ENCODE measurements around the gene LSM2.

The LSM2 gene

GRCh38 chr6:31763619-31763940 is 43.2 kb downstream of the LSM2 start:
- no peak for TF ChIP-seq CTCF (IDR thresholded peaks at IDR 0.05; ENCODE audit: low read depth, low read length, missing control alignments)
- no peak overlapping the region for H3K4me3 ChIP-seq (ENCODE audit: low read depth, low read length)
- DNase-seq (ENCODE audit: low read depth), result no peak

- H3K4me3 ChIP-seq (ENCODE audit: low read depth, low read length), result no peak overlapping the region
- no peak for TF ChIP-seq CTCF (IDR thresholded peaks at IDR 0.05; ENCODE audit: low read depth, low read length, missing control alignments)
- no peak for DNase-seq (ENCODE audit: low read depth)
Observed at GRCh38 chr6:31762878-31763618, 43.7 kb downstream of the LSM2 start.

- TF ChIP-seq CTCF (IDR thresholded peaks at IDR 0.05; ENCODE audit: low read depth, low read length, missing control alignments), result no peak
- H3K4me3 ChIP-seq (ENCODE audit: low read depth, low read length), result no peak within 1 kb of the TSS
- no peak for DNase-seq (ENCODE audit: low read depth)
Observed at GRCh38 chr6:31762356-31762755, 44.4 kb downstream of the LSM2 start, which contains the start of gene SAPCD1. SAPCD1 (plus strand) TSS chr6:31762656; CDS start chr6:31763055, 399 bp downstream.

GRCh38 chr6:31761343-31761742 is 45.4 kb downstream of the LSM2 start:
- no peak for TF ChIP-seq CTCF (IDR thresholded peaks at IDR 0.05; ENCODE audit: low read depth, low read length, missing control alignments)
- H3K4me3 ChIP-seq (ENCODE audit: low read depth, low read length), result no peak overlapping the region
- no peak for DNase-seq (ENCODE audit: low read depth)

- no peak for DNase-seq (ENCODE audit: low read depth)
- no peak overlapping the region for H3K4me3 ChIP-seq (ENCODE audit: low read depth, low read length)
- no peak for TF ChIP-seq CTCF (IDR thresholded peaks at IDR 0.05; ENCODE audit: low read depth, low read length, missing control alignments)
Observed at GRCh38 chr6:31760790-31761189, 46.0 kb downstream of the LSM2 start.

GRCh38 chr6:31758281-31758680 is 48.5 kb downstream of the LSM2 start:
- H3K4me3 ChIP-seq (ENCODE audit: low read depth, low read length), result no peak overlapping the region
- DNase-seq (ENCODE audit: low read depth), result no peak
- no peak for TF ChIP-seq CTCF (IDR thresholded peaks at IDR 0.05; ENCODE audit: low read depth, low read length, missing control alignments)

- no peak overlapping the region for H3K4me3 ChIP-seq (ENCODE audit: low read depth, low read length)
- no peak for TF ChIP-seq CTCF (IDR thresholded peaks at IDR 0.05; ENCODE audit: low read depth, low read length, missing control alignments)
- DNase-seq (ENCODE audit: low read depth), result no peak
Observed at GRCh38 chr6:31752739-31753319, 53.9 kb downstream of the LSM2 start.
